ENCODE results near the gene VOPP1. TPM values are rescaled to one million over a fixed set of nuclear protein-coding genes. Genes with fewer than 3 reads are reported as not detected.

The VOPP1 gene
- total and polyA plus RNA-seq, 2 of the 13 experiments (the other 11 are each of a cell fraction or from before 2014, with no cell fraction given), result 21.8 to 55.3 TPM

DNA sequence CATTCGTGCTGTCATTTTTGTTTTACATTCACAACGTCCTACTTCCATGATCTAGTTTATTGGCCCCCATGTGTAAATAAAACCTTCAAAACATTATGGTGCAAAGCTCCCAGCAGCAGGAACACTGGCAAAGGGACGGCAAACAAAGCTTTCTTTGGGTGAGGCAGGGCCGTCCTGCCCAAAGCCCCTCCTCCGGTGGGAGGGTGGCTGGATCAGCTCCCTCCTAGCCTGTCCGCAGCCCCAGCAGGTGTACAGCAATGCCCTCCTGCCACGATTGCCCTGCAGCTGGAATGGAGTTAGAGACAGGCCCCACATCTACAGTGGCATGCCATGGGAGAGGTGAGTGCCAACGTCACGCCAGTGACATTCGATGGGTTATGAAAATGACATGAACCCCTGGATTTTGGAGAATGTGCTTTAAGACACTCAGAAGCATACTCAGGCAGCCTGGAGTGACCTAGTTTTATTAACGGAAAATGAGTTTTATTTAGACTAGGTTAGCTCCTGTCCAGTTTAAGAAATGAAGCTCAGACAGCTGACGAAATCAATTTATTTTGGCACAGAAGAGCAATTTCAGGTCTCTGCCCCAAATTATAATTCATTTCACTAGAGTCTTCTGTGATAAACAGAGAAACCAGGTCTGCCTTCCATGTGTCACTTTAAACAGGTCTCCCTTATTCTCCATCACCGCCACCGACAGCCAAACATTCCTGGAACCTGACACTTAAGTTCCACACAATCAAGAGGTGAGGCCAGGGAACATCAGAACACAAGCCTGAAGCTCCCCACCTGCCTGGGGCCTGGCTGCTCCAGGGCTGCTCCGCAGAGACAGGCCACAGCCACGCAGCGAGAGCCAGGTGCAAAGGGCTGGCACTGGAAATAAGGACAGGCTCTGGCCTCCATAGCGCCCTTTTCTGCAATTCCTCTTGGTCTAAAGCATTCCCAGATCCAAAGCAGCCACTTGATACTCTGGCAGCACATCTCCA is 50.1 kb downstream of the VOPP1 start:
- no peaks in the 10 kb centered on the region for H3K9me3 ChIP-seq (ENCODE audit: low read length)
- no peak for FAIRE-seq
- H2AFZ ChIP-seq (ENCODE audit: low read length), result no peak overlapping the region
- CTCF ChIA-PET (ENCODE audit: low intra/inter-chr PET ratio, low total read pairs), result no interaction called here
- TF ChIP-seq ZNF781 (CRISPR knock-in tag; IDR thresholded peaks at IDR 0.05; ENCODE audit: borderline replicate concordance, not compliant biosample characterization) (no peak), HOXA9 (CRISPR knock-in tag; IDR thresholded peaks at IDR 0.05; ENCODE audit: borderline replicate concordance) (no peak), MBNL3 (CRISPR knock-in tag; conservative IDR thresholded peaks at IDR 0.05) (no peak), ZNF101 (CRISPR knock-in tag; IDR thresholded peaks at IDR 0.05; ENCODE audit: borderline replicate concordance, low read depth) (no peak)
- peaks cover 7 to 32% of the 10 kb centered on the region in 2 experiments for H3K36me3 ChIP-seq (replicated peaks in 1 of 2; ENCODE audit: control insufficient read depth in 1 of 2, insufficient read depth in 2 of 2, low read length in 2 of 2)
- no peak overlapping the region for H3K4me2 ChIP-seq (ENCODE audit: low read depth, low read length)
- H3K79me2 ChIP-seq (ENCODE audit: insufficient read depth, low read length), result peaks cover 18% of the 10 kb centered on the region
- H3K27me3 ChIP-seq (ENCODE audit: control insufficient read depth in 1 of 2, insufficient read depth in 2 of 2, low read length in 2 of 2), result no peaks in the 10 kb centered on the region
- DNase-seq (ENCODE audit: low spot score), result no peak
- 93% methylated on average over 17 of the region's 18 CpGs for WGBS (ENCODE audit: low lambda C conversion rate)
- H3K4me3 ChIP-seq (replicated peaks in 1 of 3; ENCODE audit: insufficient read depth in 1 of 3, low read depth in 2 of 3, low read length in 3 of 3), result no peak overlapping the region
- intact Hi-C loops (cut with micrococcal nuclease; ENCODE audit: unreplicated experiment) (no loop called here), in situ Hi-C loops (cut with HindIII; ENCODE audit: extremely low pct_ligation_motif_present, low pct_unique_long_range_greater_than_20kb) (no loop called here)
- H4K20me1 ChIP-seq (ENCODE audit: insufficient read depth, low read length), result no peaks in the 10 kb centered on the region; the same call in 1 of the 2 replicates
- POLR2A ChIA-PET, result no interaction called here
- no peak overlapping the region for H3K27ac ChIP-seq (ENCODE audit: extremely low read length, insufficient read depth, low read length)
- ATAC-seq, result no peak
- no peak overlapping the region for H3K9ac ChIP-seq (ENCODE audit: insufficient read depth, low read depth, low read length)
- H3K4me1 ChIP-seq (ENCODE audit: insufficient read depth, low read length), result no peaks in the 10 kb centered on the region
- no TSS peak for BruUV-seq (replicated peaks)

DNA sequence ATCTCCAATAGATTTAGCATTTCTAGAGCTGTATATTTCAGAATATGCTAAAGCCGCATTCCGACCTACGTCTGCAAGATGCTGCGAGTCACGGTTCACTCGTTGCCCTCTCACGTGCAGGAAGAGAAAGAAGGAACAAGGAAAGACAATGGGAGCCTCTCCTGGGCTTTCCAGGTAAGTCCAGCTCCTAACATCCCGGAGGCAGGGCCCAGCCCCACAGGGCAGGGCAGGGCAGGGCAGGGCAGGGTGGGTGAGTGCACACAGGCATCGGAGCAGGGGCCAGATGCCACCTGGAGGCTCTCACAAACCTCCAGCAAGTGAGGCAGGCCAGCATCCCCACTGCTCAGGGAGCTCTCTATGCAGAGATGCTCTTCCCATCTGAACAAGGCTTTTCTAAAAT is 50.8 kb downstream of the VOPP1 start:
- H3K27me3 ChIP-seq (ENCODE audit: control insufficient read depth in 1 of 2, insufficient read depth in 2 of 2, low read length in 2 of 2), result no peaks in the 10 kb centered on the region
- BruUV-seq (replicated peaks), result no TSS peak
- no peak overlapping the region for H3K4me2 ChIP-seq (ENCODE audit: low read depth, low read length)
- H3K36me3 ChIP-seq (replicated peaks in 1 of 2; ENCODE audit: control insufficient read depth in 1 of 2, insufficient read depth in 2 of 2, low read length in 2 of 2), result peaks cover 8 to 34% of the 10 kb centered on the region in 2 experiments
- H2AFZ ChIP-seq (ENCODE audit: low read length), result no peak overlapping the region
- FAIRE-seq, result no peak
- H3K9ac ChIP-seq (ENCODE audit: insufficient read depth, low read depth, low read length), result no peak overlapping the region
- in situ Hi-C loops (cut with HindIII; ENCODE audit: extremely low pct_ligation_motif_present, low pct_unique_long_range_greater_than_20kb), result no loop called here
- no peak for TF ChIP-seq MEIS1 (CRISPR knock-in tag; IDR thresholded peaks at IDR 0.05; ENCODE audit: borderline replicate concordance)
- TF ChIP-seq, protein P1, sequence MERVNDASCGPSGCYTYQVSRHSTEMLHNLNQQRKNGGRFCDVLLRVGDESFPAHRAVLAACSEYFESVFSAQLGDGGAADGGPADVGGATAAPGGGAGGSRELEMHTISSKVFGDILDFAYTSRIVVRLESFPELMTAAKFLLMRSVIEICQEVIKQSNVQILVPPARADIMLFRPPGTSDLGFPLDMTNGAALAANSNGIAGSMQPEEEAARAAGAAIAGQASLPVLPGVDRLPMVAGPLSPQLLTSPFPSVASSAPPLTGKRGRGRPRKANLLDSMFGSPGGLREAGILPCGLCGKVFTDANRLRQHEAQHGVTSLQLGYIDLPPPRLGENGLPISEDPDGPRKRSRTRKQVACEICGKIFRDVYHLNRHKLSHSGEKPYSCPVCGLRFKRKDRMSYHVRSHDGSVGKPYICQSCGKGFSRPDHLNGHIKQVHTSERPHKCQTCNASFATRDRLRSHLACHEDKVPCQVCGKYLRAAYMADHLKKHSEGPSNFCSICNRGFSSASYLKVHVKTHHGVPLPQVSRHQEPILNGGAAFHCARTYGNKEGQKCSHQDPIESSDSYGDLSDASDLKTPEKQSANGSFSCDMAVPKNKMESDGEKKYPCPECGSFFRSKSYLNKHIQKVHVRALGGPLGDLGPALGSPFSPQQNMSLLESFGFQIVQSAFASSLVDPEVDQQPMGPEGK (CRISPR knock-in tag; IDR thresholded peaks at IDR 0.05), result no peak
- TF ChIP-seq PLRG1 (conservative IDR thresholded peaks at IDR 0.05), result no peak
- TF ChIP-seq, protein P2, sequence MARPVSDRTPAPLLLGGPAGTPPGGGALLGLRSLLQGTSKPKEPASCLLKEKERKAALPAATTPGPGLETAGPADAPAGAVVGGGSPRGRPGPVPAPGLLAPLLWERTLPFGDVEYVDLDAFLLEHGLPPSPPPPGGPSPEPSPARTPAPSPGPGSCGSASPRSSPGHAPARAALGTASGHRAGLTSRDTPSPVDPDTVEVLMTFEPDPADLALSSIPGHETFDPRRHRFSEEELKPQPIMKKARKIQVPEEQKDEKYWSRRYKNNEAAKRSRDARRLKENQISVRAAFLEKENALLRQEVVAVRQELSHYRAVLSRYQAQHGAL (CRISPR knock-in tag; IDR thresholded peaks at IDR 0.05; ENCODE audit: not compliant biosample characterization), result no peak
- no peak for TF ChIP-seq RBAK (CRISPR knock-in tag; IDR thresholded peaks at IDR 0.05)
- TF ChIP-seq ZSCAN12 (CRISPR knock-in tag; IDR thresholded peaks at IDR 0.05), result no peak
- no peaks in the 10 kb centered on the region for H3K9me3 ChIP-seq (ENCODE audit: low read length)
- peaks cover 17% of the 10 kb centered on the region for H3K79me2 ChIP-seq (ENCODE audit: insufficient read depth, low read length)
- no peak for ATAC-seq
- H4K20me1 ChIP-seq (ENCODE audit: insufficient read depth, low read length), result no peaks in the 10 kb centered on the region; the same call in 1 of the 2 replicates
- WGBS (ENCODE audit: low lambda C conversion rate), result 96% methylated on average over 8 of the region's 9 CpGs
- no peak overlapping the region for H3K27ac ChIP-seq (ENCODE audit: extremely low read length, insufficient read depth, low read length)
- H3K4me3 ChIP-seq (replicated peaks in 1 of 3; ENCODE audit: insufficient read depth in 1 of 3, low read depth in 2 of 3, low read length in 3 of 3), result no peak overlapping the region
- intact Hi-C loops (cut with micrococcal nuclease; ENCODE audit: unreplicated experiment), result no loop called here
- ChIA-PET CTCF (ENCODE audit: low intra/inter-chr PET ratio, low total read pairs) (no interaction called here), POLR2A (no interaction called here)
- no peaks in the 10 kb centered on the region for H3K4me1 ChIP-seq (ENCODE audit: insufficient read depth, low read length)
- no peak for DNase-seq (ENCODE audit: low spot score)

Measured in HepG2 (cell line).